ENCODE data around the gene P2RY8. TPM values are rescaled to one million over a fixed set of nuclear protein-coding genes. Genes with fewer than 3 reads are reported as not detected.

The P2RY8 gene
- total and polyA plus RNA-seq, 2 of the 4 experiments (the other 2 are of a cell fraction): not detected

DNA sequence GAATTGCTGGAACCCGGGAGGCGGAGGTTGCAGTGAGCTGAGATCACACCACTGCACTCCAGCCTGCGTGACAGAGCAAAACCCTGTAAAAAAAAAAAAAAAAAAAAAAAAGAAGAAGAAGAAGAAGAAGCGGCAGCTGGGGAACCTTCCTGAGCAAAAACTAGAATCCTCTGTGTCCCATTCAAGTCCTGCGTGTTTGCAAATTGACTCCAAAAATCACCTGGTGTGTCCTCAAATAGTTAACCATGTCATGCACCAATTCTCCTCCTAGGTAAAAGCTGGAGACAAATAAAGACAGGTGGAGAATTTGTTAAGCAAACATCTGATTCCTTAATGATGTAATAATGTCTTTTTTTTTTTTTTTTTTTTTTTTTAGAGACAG lies 52.4 kb downstream of the P2RY8 start:
- intact Hi-C loops (cut with micrococcal nuclease) (no loop called here), in situ Hi-C loops (cut with MboI; ENCODE audit: low sequenced_read_pairs) (no loop called here), dilution Hi-C loops (cut with HindIII; ENCODE audit: low sequenced_read_pairs, unreplicated experiment) (no loop called here)
- H3K27me3 ChIP-seq (ENCODE audit: control insufficient read depth, insufficient read depth, low read length): no peaks in the 10 kb centered on the region
- no peak overlapping the region for H3K27ac ChIP-seq (ENCODE audit: insufficient read depth, low read length)
- no peak overlapping the region for H4K8ac ChIP-seq (ENCODE audit: low read depth in 2 of 2, low read length in 2 of 2)
- no TSS peak for BruUV-seq (replicated peaks)
- H4K91ac ChIP-seq (ENCODE audit: insufficient read depth, low read depth, low read length): no peak overlapping the region
- no peak overlapping the region for H3K14ac ChIP-seq (replicated peaks; ENCODE audit: low read depth, low read length)
- H3K9me3 ChIP-seq (ENCODE audit: control insufficient read depth, insufficient read depth, low read length): peaks cover 23% of the 10 kb centered on the region; the same call in 1 of the 2 replicates
- H3K36me3 ChIP-seq (ENCODE audit: control insufficient read depth, insufficient read depth, low read length): no peaks in the 10 kb centered on the region
- no peak overlapping the region for H4K5ac ChIP-seq (ENCODE audit: low read depth, low read length)
- H3K4me1 ChIP-seq (ENCODE audit: control insufficient read depth, insufficient read depth, low read length): no peaks in the 10 kb centered on the region
- H2AFZ ChIP-seq (replicated peaks; ENCODE audit: low read length, poor library complexity): no peak overlapping the region
- no CpG with 5 or more reads among the region's 5 CpGs for WGBS, 2 experiments (ENCODE audit: extremely low coverage in 2 of 2, insufficient read length in 1 of 2)
- H3K56ac ChIP-seq (ENCODE audit: extremely low read depth, insufficient read depth, low read length): no peak overlapping the region
- no peak for TF ChIP-seq POLR2A (IDR thresholded peaks at IDR 0.05; ENCODE audit: low read depth, low read length)
- no peak overlapping the region for H2AK5ac ChIP-seq (ENCODE audit: low read depth, low read length)
- H3K9me1 ChIP-seq (ENCODE audit: insufficient read depth, low read length): no peaks in the 10 kb centered on the region
- H3K4me3 ChIP-seq (ENCODE audit: insufficient read depth, low read depth, low read length): no peak overlapping the region
- no peak overlapping the region for H3K9ac ChIP-seq (ENCODE audit: low read depth, low read length)
- CTCF ChIA-PET: no interaction called here
- no peaks in the 10 kb centered on the region for H3K79me1 ChIP-seq (ENCODE audit: low read depth in 1 of 2, low read length in 2 of 2)
- ATAC-seq (ENCODE audit: low read depth) (no peak), DNase-seq (no peak)
- H2BK20ac ChIP-seq (ENCODE audit: low read depth, low read length): no peak overlapping the region
- no peak overlapping the region for H2AK9ac ChIP-seq (replicated peaks; ENCODE audit: low read depth, low read length, poor library complexity)
- H3K4ac ChIP-seq (ENCODE audit: low read depth, low read length): no peak overlapping the region
- H2BK5ac ChIP-seq (ENCODE audit: low read depth, low read length, poor library complexity, severe bottlenecking): no peak overlapping the region
- H2BK120ac ChIP-seq (ENCODE audit: low read depth, low read length): no peak overlapping the region
- H3K18ac ChIP-seq (ENCODE audit: low read depth, low read length): no peak overlapping the region
- H4K20me1 ChIP-seq (ENCODE audit: insufficient read depth, low read length): no peaks in the 10 kb centered on the region
- no peak overlapping the region for H3K4me2 ChIP-seq (ENCODE audit: low read depth, low read length)
- H2BK15ac ChIP-seq (ENCODE audit: low read depth, low read length): no peak overlapping the region
- POLR2A ChIA-PET (ENCODE audit: unreplicated experiment): no interaction called here
- H3K23ac ChIP-seq (ENCODE audit: low read depth, low read length): no peak overlapping the region
